GM18861 (cell line): ENCODE results near the gene GLP1R.

Experiments
- ATAC-seq: cut with Tn5 transposase; IDR thresholded peaks from one replicate; pipeline ENCODE4 v1.9.1; 2021; ENCODE audit not compliant: unreplicated experiment

Gene GLP1R

GRCh38 chr6:39048481-39049399 is at the start of gene GLP1R:
TSS of gene GLP1R (plus strand) at chr6:39048781. CDS start at chr6:39048841, 60 bp downstream.
- ATAC-seq: no peak

GRCh38 chr6:39003072-39003471 is 45.5 kb upstream of the GLP1R start:
- ATAC-seq: no peak

- ATAC-seq: no peak
Observed at GRCh38 chr6:39003492-39003891, 45.1 kb upstream of the GLP1R start.

- ATAC-seq: no peak
Observed at GRCh38 chr6:39004801-39005200, 43.8 kb upstream of the GLP1R start.

- no peak for ATAC-seq
Observed at GRCh38 chr6:39005774-39006173, 42.8 kb upstream of the GLP1R start.

GRCh38 chr6:39007575-39007974 is 41.0 kb upstream of the GLP1R start:
- no peak for ATAC-seq

GRCh38 chr6:39008737-39009136 is 39.8 kb upstream of the GLP1R start:
- no peak for ATAC-seq

GRCh38 chr6:39009476-39009875 is 39.1 kb upstream of the GLP1R start:
- ATAC-seq: no peak

- ATAC-seq: no peak
Observed at GRCh38 chr6:39016839-39017546, 31.6 kb upstream of the GLP1R start.

GRCh38 chr6:39017547-39017880 is 31.1 kb upstream of the GLP1R start:
- ATAC-seq: no peak

- ATAC-seq: no peak
Observed at GRCh38 chr6:39018103-39018502, 30.5 kb upstream of the GLP1R start.

GRCh38 chr6:39020136-39020535 is 28.4 kb upstream of the GLP1R start:
- no peak for ATAC-seq

GRCh38 chr6:39021041-39021440 is 27.5 kb upstream of the GLP1R start:
- no peak for ATAC-seq

GRCh38 chr6:39021779-39022178 is 26.8 kb upstream of the GLP1R start:
- ATAC-seq: no peak

- ATAC-seq: no peak
Observed at GRCh38 chr6:39026175-39026574, 22.4 kb upstream of the GLP1R start.

GRCh38 chr6:39029156-39030011 is 19.2 kb upstream of the GLP1R start:
- no peak for ATAC-seq

- ATAC-seq: no peak
Observed at GRCh38 chr6:39035681-39036080, 12.9 kb upstream of the GLP1R start.

GRCh38 chr6:39037082-39037508 is 11.5 kb upstream of the GLP1R start:
- ATAC-seq: no peak

GRCh38 chr6:39037707-39038106 is 10.9 kb upstream of the GLP1R start:
- ATAC-seq: no peak

- no peak for ATAC-seq
Observed at GRCh38 chr6:39040080-39040673, 8.4 kb upstream of the GLP1R start.

- ATAC-seq: no peak
Observed at GRCh38 chr6:39041072-39041471, 7.5 kb upstream of the GLP1R start.
